GM19455 (cell line): ENCODE results near the gene NR3C1.

ENCODE experiments used
- ATAC-seq: cut with Tn5 transposase; IDR thresholded peaks from one replicate; pipeline ENCODE4 v1.9.1; 2021; ENCODE audit not compliant: unreplicated experiment

Gene NR3C1

DNA sequence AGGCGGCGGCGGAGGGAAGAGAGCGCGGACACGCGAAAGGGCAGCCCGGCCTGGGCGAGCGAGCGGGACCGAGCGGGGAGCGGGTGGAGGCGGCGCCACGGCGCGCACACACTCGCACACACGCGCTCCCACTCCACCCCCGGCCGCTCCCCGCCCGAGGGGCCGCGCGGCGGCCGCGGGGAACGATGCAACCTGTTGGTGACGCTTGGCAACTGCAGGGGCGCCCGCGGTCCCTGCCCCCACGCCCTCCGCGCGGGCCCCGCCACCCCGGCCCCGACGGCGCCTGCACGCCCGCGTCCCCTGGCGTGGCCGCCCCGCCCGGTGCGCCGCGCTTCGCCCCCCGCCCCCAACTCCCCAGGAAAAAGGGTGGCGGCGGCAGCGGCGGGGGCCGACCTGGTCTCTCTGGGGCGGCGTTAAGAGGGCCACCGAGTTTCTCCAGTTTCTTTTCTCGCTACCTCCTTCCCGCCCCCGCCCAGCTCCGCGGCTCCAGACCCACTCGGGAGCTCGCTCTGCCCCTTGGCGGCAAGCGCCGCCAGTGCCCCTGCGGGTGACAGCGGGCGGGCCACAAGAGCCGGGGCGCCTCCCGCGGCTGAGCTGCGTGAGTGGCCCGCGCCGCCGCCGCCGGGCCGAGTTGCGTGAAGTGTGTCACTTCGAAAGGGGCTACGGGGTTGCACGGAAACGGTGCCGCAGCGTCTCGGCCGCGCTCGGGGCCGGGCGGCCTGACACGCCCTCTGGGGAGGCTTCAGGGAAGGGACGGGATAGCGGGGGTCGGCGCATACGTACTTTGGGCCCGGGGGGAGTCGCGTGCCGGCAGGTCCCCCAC, at the start of gene NR3C1:
TSS of gene NR3C1 (minus strand) at position 94 of the 823 bp plus-strand sequence. CDS start 2,847 bp downstream, outside the sequence.
- peak; percentile 54 for ATAC-seq

- no peak for ATAC-seq
Observed at GRCh38 chr5:143449772-143450171, 46.3 kb upstream of the NR3C1 start.

- no peak for ATAC-seq
Observed at GRCh38 chr5:143448518-143448917, 45.0 kb upstream of the NR3C1 start.

DNA sequence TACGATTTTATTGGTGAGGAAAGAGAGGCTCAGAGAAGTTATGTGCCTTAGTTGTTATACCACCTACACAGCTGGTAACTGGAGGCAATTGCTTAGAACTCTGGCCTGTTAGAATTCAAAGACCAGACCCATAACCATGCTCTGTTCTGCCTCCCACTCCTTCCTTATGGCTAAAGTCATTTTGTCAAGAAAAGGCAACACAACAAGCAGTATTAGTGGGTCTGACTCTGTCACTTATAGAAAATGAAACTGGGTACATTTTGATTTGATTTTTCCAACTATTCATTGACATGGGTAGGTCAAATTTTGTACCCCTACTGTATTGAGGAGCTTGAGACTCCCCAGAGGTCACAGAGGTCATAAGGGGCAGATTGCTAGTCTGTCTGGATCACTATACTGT, 44.5 kb upstream of the NR3C1 start:
- no peak for ATAC-seq

- no peak for ATAC-seq
Observed at GRCh38 chr5:143446535-143447226, 43.2 kb upstream of the NR3C1 start.

DNA sequence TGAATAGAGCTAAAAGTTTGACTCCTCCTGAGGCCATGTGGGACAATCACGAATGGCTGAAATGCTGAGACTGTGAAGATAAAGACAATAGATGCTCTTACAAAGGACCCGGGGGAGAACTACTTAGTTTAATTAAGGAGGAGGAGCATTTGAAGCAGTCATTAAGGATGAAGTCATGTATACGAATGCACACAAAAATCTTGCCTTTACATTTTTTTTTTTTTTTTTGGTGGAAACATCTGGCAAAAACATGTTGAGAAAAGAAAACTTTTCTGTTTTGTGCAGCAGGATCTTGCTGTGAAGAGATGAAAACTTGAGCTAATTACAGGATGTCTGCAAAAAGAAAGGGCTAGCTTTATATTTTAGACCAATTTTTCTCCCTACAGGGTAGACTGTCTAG, 42.3 kb upstream of the NR3C1 start:
- no peak for ATAC-seq

DNA sequence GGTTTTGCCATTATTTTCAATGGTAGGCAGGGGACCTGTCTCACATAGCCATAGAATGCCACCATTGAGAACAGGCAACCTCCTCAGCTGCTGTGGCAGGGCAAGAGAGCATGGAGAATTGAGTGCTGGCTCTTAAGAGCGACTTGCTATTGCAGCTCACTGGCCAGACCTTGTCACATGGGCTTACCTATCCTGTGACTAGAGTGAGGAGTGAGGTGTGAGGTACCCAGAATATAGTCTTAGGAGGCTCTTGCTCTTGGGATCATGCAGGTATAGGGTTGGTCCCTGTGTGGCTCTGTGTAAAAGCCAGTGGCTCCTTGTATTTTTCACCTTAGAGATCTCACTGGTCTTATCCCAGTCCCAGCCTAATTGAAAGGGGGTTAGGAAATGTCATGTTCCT, 39.8 kb upstream of the NR3C1 start:
- ATAC-seq = no peak

GRCh38 chr5:143442385-143442784, 38.9 kb upstream of the NR3C1 start:
- no peak for ATAC-seq

DNA sequence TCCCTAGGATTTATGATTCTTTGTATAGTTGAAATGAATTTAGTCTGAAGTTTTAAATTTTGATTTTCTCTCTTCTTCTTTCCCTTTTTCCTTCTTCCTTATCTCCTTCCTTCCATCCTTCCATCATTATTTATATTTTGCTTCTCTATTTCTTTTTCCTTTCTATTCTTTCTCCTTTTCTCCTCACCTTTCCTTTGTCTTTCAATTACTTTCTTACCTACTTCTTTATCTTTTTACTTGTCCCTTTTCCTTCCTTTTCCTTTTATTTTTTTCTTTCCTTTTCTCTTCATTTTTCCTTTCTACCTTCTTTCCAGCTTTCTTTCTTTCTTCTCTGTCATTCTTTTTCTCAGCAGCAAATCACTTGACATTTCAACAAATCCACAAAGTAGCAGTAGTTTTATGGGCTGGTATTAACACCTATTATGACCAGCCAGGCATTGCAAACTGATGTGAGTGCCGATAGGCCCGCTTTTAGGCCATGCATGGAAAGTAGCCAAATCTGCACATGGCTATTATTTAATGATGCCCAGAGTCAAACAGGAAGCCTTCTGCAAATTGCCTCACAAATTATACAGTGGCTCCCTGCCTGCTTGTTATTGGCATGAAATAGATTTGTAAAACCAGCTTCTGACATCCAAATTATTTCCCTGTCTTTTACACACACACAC, 37.1 kb upstream of the NR3C1 start:
- ATAC-seq = no peak

- no peak for ATAC-seq
Observed at GRCh38 chr5:143437666-143438273, 34.3 kb upstream of the NR3C1 start.

DNA sequence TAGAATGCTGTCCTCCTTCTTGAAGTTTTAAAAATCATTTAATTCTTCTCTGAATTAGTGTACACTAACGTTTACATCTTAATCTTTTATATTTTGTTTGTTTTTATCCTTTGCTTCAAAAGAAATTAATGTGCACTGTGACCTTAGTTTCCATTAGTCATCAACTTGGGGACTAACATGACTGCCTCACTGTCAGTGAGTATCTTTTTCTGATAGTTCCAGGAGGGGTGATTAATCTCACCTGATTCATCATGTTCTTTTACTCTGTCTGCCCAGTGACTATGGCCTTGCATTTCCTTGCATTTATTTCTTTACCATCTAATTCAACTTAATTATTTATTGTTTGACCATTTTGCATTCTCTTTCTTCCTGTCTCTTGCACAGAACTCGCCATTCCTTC, 33.4 kb upstream of the NR3C1 start:
- no peak for ATAC-seq

- ATAC-seq = peak; percentile 85
Observed at GRCh38 chr5:143435210-143435657, 31.7 kb upstream of the NR3C1 start.

GRCh38 chr5:143434261-143435209, 31.0 kb upstream of the NR3C1 start:
- no peak for ATAC-seq

DNA sequence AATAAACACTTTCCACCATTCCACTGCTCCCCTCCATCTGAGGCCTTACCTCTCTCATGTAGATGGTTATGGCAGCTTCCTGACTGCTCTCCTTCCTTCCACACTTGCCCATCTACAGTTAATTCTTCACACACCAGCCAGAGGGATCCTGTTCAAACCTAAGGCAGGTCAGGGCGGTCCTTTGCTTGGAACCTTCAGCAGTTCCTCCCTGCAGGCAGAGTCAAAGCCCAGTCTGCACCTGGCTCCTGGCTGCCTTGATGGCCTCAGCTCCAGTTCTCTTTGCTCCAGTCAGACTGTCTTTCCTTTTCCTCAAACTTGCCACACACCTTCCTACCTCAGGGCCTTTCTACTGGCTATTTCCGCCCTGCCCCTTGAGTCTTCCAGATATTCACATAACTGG, 30.2 kb upstream of the NR3C1 start:
- ATAC-seq = no peak

- ATAC-seq = no peak
Observed at GRCh38 chr5:143432658-143433239, 29.3 kb upstream of the NR3C1 start.

DNA sequence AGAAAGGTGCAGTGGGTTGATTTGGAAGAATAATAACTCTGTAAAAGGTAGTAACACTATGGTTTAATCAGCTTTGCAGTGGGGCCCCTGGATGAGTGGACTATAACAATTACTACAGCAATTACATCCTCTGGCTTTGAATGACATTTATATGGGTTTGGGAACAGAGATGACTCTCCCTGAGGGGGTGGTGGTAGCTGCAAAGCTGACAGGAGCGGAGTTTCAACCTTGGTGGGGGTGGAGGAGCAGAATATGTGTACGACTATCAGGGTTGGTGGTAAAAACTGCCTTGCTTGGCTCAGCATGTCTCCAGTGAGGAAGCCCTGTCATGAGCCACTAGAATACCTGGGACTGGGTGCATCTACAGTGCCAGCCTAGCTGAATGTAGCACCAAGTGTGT, 28.3 kb upstream of the NR3C1 start:
- no peak for ATAC-seq

GRCh38 chr5:143428738-143429420, 25.4 kb upstream of the NR3C1 start:
- no peak for ATAC-seq

DNA sequence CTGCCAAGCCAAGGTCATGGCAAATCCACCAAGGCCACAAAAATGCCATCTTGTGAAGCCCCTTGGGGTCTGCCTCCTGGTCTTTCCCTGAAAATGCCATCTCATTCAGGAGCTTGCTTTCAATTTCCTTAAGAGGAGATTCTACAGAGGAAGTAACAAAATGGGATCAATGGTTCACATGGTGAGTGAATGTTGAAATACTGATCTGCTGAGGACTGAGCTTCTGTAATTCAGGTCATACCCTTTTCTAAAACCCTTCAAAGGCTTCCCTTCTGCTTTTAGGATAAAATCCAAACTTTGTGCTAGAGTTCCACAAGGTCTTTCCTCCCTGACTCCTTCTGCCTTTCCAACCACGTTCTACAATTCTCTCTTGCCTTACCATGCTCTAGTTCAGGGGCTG, 24.7 kb upstream of the NR3C1 start:
- ATAC-seq = no peak

DNA sequence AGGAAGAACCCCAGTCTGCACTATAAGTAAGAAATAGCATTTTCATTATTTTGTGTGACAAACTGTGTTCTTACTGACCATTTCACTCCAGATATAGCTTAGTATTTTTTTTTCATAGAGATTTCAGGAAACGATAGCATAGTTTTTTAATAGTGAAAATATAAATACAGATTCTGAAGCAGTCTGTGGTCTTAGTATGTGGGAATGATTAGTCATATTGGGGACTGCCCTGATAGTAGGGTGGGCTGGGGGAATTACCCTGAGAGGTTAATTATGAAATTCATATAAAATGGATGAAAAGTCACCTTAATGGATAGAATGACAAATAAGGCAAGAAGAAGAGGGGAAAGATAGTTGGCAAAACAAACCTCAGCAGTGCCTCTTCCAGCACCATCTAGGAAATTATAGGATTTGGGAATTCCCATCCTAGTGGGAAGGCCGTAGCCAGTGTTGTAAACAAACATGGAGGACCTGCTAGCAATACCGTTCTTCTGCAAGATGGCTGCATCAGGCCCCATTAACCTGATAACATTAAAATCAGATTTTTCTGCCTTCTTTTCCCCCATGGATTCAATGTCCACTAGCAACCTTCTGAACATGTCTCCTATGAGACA, 23.7 kb upstream of the NR3C1 start:
- no peak for ATAC-seq
